Neutrophil (primary cell): ENCODE measurements around the gene SWAP70.

ENCODE experiments used
- H3K27ac ChIP-seq: fragments of 200-600 bp; sonication (generic); 2 replicates; pipeline ENCODE4 v1.5.1; 2016; ENCODE audit warnings: mild to moderate bottlenecking, moderate library complexity
- H3K27me3 ChIP-seq: fragments of 200-600 bp; sonication (generic); 2 replicates; pipeline ENCODE4 v1.6.0; 2016; ENCODE audit warnings: mild to moderate bottlenecking
- H3K36me3 ChIP-seq: fragments of 200-600 bp; sonication (generic); 2 replicates; pipeline ENCODE4 v1.5.1; 2017
- H3K4me1 ChIP-seq, 2 experiments: fragments of 200-600 bp in 1 of 2; sonication (generic) in 1 of 2; 1 replicate in 1 of 2; 2 replicates in 1 of 2; pipeline versions ENCODE4 v1.5.1 to v1.6.1; 2013 to 2016; ENCODE audit warnings: low read depth in 1 of 2, low read length in 1 of 2, mild to moderate bottlenecking in 1 of 2, moderate library complexity in 1 of 2; ENCODE audit not compliant: control insufficient read depth in 1 of 2, insufficient read depth in 1 of 2
- H3K4me3 ChIP-seq, 2 experiments: fragments of 200-600 bp in 1 of 2; sonication (generic) in 1 of 2; 1 replicate in 1 of 2; 2 replicates in 1 of 2; pipeline ENCODE4 v1.5.1; 2013 to 2016; ENCODE audit warnings: low read depth in 1 of 2, low read length in 1 of 2, mild to moderate bottlenecking in 1 of 2, moderate library complexity in 1 of 2
- H3K9me3 ChIP-seq: fragments of 200-600 bp; sonication (generic); 2 replicates; pipeline ENCODE4 v1.5.1; 2016
- CTCF ChIP-seq: fragments of 200-600 bp; sonication (generic); IDR thresholded peaks from 2 replicates; pipeline ENCODE4 v1.5.1; 2016; ENCODE audit warnings: antibody characterized with exemption

The SWAP70 gene

GRCh38 chr11:9639985-9640384, 23.9 kb upstream of the SWAP70 start:
- H3K36me3 ChIP-seq: no peaks in the 10 kb centered on the region
- no peaks in the 10 kb centered on the region for H3K27me3 ChIP-seq
- no peaks in the 10 kb centered on the region for H3K9me3 ChIP-seq
- H3K4me1 ChIP-seq: peaks cover 36 to 47% of the 10 kb centered on the region in 2 experiments
- peak overlapping the region in 1 of 2 experiments; percentile 4 for H3K4me3 ChIP-seq
- no peak for TF ChIP-seq CTCF
- peak overlapping the region; percentile 83 for H3K27ac ChIP-seq

GRCh38 chr11:9642894-9643293, 21.0 kb upstream of the SWAP70 start:
- Histone ChIP-seq H3K4me3 (no peak overlapping the region), H3K27me3 (no peaks in the 10 kb centered on the region), H3K9me3 (no peaks in the 10 kb centered on the region), H3K27ac (no peak overlapping the region), H3K36me3 (no peaks in the 10 kb centered on the region), H3K4me1 (peaks cover 45 to 55% of the 10 kb centered on the region in 2 experiments)
- TF ChIP-seq CTCF: no peak

GRCh38 chr11:9643751-9644150, 20.1 kb upstream of the SWAP70 start:
- Histone ChIP-seq H3K4me3 (no peak overlapping the region), H3K27ac (no peak overlapping the region), H3K36me3 (no peaks in the 10 kb centered on the region), H3K9me3 (no peaks in the 10 kb centered on the region), H3K27me3 (no peaks in the 10 kb centered on the region), H3K4me1 (peaks cover 39 to 51% of the 10 kb centered on the region in 2 experiments)
- no peak for TF ChIP-seq CTCF

- Histone ChIP-seq H3K36me3 (no peaks in the 10 kb centered on the region), H3K27me3 (no peaks in the 10 kb centered on the region), H3K9me3 (no peaks in the 10 kb centered on the region), H3K27ac (no peak overlapping the region), H3K4me3 (no peak overlapping the region), H3K4me1 (peaks cover 19 to 29% of the 10 kb centered on the region in 2 experiments)
- no peak for TF ChIP-seq CTCF
Measured at GRCh38 chr11:9645881-9646280, 18.0 kb upstream of the SWAP70 start.

- H3K4me3 ChIP-seq: no peak overlapping the region
- no peaks in the 10 kb centered on the region for H3K9me3 ChIP-seq
- H3K36me3 ChIP-seq: no peaks in the 10 kb centered on the region
- TF ChIP-seq CTCF: no peak
- H3K27ac ChIP-seq: peak overlapping the region; percentile 5
- H3K27me3 ChIP-seq: no peaks in the 10 kb centered on the region
- peaks cover 19 to 28% of the 10 kb centered on the region in 2 experiments for H3K4me1 ChIP-seq
Measured at GRCh38 chr11:9646324-9646723, 17.6 kb upstream of the SWAP70 start.

- no peaks in the 10 kb centered on the region for H3K9me3 ChIP-seq
Measured at GRCh38 chr11:9651481-9651880, 12.4 kb upstream of the SWAP70 start.

More at GRCh38 chr11:9651481-9651880, 12.4 kb upstream of the SWAP70 start:
- Histone ChIP-seq H3K27ac (no peak overlapping the region), H3K36me3 (no peaks in the 10 kb centered on the region), H3K4me3 (no peak overlapping the region), H3K4me1 (peaks cover 8 to 11% of the 10 kb centered on the region in 2 experiments), H3K27me3 (no peaks in the 10 kb centered on the region)
- no peak for TF ChIP-seq CTCF
